HCT116 (cell line): ENCODE results near the gene GPHA2. TPM values are rescaled to one million over a fixed set of nuclear protein-coding genes. Genes with fewer than 3 reads are reported as not detected.

Experiments used
- ATAC-seq: fragments of 200-7000 bp; cut with Tn5 transposase; 2 replicates; pipeline ENCODE4 v1.9.1; 2020; ENCODE audit warnings: mild to moderate bottlenecking, moderate library complexity
- BruUV-seq: library from RNA; stranded (reverse); fragments of 400-500 nt; replicated peaks from 2 replicates; lab custom pipeline; 2021; lab: Mats Ljungman, UMichigan
- CTCF ChIA-PET: fragments of 300-600 bp; sonication (Branson Sonifier 250); formaldehyde crosslinking; loops from one replicate; lab custom pipeline; 2021; ENCODE audit warnings: antibody characterized with exemption; lab: Charles Lee
- POLR2A ChIA-PET: fragments of 300-600, 350-600 bp; sonication (Branson Sonifier 250); formaldehyde crosslinking; loops from one replicate; lab custom pipeline; 2021; ENCODE audit warnings: antibody characterized with exemption; lab: Charles Lee
- RAD21 ChIA-PET, 2 experiments: fragments of 300-600 bp; sonication (Branson Sonifier 250); formaldehyde crosslinking; loops; one replicate each; lab custom pipeline; 2023; ENCODE audit warnings: low total read pairs in 2 of 2; ENCODE audit not compliant: uncharacterized antibody in 2 of 2, unreplicated experiment in 2 of 2, low non-redundant PET in 1 of 2; lab: Charles Lee
- DNase-seq: peaks from one replicate; pipeline ENCODE4 v3.0.0-alpha.2; 2010; ENCODE audit warnings: low read depth, low spot score
- H2AFZ ChIP-seq: fragments of 200-600 bp; shearing (Covaris generic), sonication (generic); 2 replicates; pipeline ENCODE4 v1.6.1; 2017; ENCODE audit warnings: low read depth, mixed run types, mixed read lengths, antibody characterized with exemption, low read length; ENCODE audit not compliant: poor library complexity, severe bottlenecking
- H3K27ac ChIP-seq: 2 replicates; pipeline ENCODE4 v1.5.1; 2012; ENCODE audit warnings: low read depth, low read length
- H3K27me3 ChIP-seq: fragments of 200-600 bp; sonication (generic); 2 replicates; pipeline ENCODE4 v1.6.1; 2016; ENCODE audit warnings: mixed run types, low read length, mixed read lengths; ENCODE audit not compliant: insufficient read depth
- H3K36me3 ChIP-seq, 2 experiments: fragments of 200-500 bp in 1 of 2; fragments of 200-600 bp in 1 of 2; sonication (Bioruptor generic) in 1 of 2; sonication (generic) in 1 of 2; 2 replicates each; pipeline versions ENCODE4 v1.5.1 to v1.6.1; 2014 to 2016; ENCODE audit warnings: low read length in 2 of 2, inconsistent platforms in 1 of 2, mixed read lengths in 1 of 2, mixed run types in 1 of 2; ENCODE audit not compliant: insufficient read depth in 2 of 2, control insufficient read depth in 1 of 2
- H3K4me1 ChIP-seq, 2 experiments: fragments of 200-600 bp in 1 of 2; sonication (generic) in 1 of 2; 2 replicates each; pipeline versions ENCODE4 v1.5.1 to v1.6.1; 2012 to 2017; ENCODE audit warnings: low read length in 2 of 2, inconsistent platforms in 1 of 2, mild to moderate bottlenecking in 1 of 2, mixed read lengths in 1 of 2, mixed run types in 1 of 2, moderate library complexity in 1 of 2; ENCODE audit not compliant: insufficient read depth in 2 of 2, control insufficient read depth in 1 of 2
- H3K4me2 ChIP-seq: fragments of 200-600 bp; sonication (generic); 2 replicates; pipeline ENCODE4 v1.6.1; 2017; ENCODE audit warnings: mixed run types, low read length, mixed read lengths
- H3K4me3 ChIP-seq, 2 experiments: fragments of 200-600 bp in 1 of 2; sonication (generic) in 1 of 2; replicated peaks in 1 of 2; 2 replicates each; pipeline ENCODE4 v1.5.1; 2011 to 2016; ENCODE audit warnings: low read length in 2 of 2, control low read depth in 1 of 2, low read depth in 1 of 2, mild to moderate bottlenecking in 1 of 2, mixed read lengths in 1 of 2, mixed run types in 1 of 2
- H3K79me2 ChIP-seq: fragments of 200-600 bp; sonication (generic); 2 replicates; pipeline ENCODE4 v1.6.1; 2017; ENCODE audit warnings: mild to moderate bottlenecking, mixed run types, low read length, moderate library complexity, mixed read lengths; ENCODE audit not compliant: insufficient read depth
- H3K9ac ChIP-seq: fragments of 200-600 bp; sonication (generic); 2 replicates; pipeline ENCODE4 v1.6.1; 2016; ENCODE audit warnings: low read length, mixed read lengths
- H3K9me2 ChIP-seq: fragments of 200-600 bp; sonication (generic), shearing (Covaris generic); 2 replicates; pipeline ENCODE4 v1.6.1; 2017; ENCODE audit warnings: mixed run types, mild to moderate bottlenecking, moderate library complexity; ENCODE audit not compliant: insufficient read depth
- H3K9me3 ChIP-seq, 2 experiments: fragments of 200-500 bp in 1 of 2; fragments of 200-600 bp in 1 of 2; sonication (Bioruptor generic) in 1 of 2; sonication (generic) in 1 of 2; 2 replicates each; pipeline ENCODE4 v1.6.1; 2014 to 2017; ENCODE audit warnings: low read length in 2 of 2, mixed read lengths in 2 of 2, inconsistent platforms in 1 of 2, low read depth in 1 of 2, mild to moderate bottlenecking in 1 of 2, mixed run types in 1 of 2, moderate library complexity in 1 of 2; ENCODE audit not compliant: control insufficient read depth in 1 of 2, insufficient read depth in 1 of 2
- H4K20me1 ChIP-seq: fragments of 200-600 bp; sonication (generic), shearing (Covaris generic); 2 replicates; pipeline ENCODE4 v1.6.1; 2017; ENCODE audit warnings: mixed run types, mild to moderate bottlenecking, moderate library complexity; ENCODE audit not compliant: insufficient read depth
- CBX3 ChIP-seq: IDR thresholded peaks from 2 replicates; pipeline ENCODE4 v1.6.1; 2012; ENCODE audit warnings: low read depth
- CEBPB ChIP-seq: IDR thresholded peaks from 2 replicates; pipeline ENCODE4 v1.6.1; 2012; ENCODE audit warnings: low read depth
- EGR1 ChIP-seq: IDR thresholded peaks from 2 replicates; pipeline ENCODE4 v1.6.1; 2012; ENCODE audit warnings: low read depth
- ELF1 ChIP-seq: IDR thresholded peaks from 2 replicates; pipeline ENCODE4 v1.6.1; 2012; ENCODE audit warnings: low read depth, borderline replicate concordance
- EZH2 ChIP-seq: fragments of 200-600 bp; sonication (generic); IDR thresholded peaks from 2 replicates; pipeline ENCODE4 v1.6.1; 2017; ENCODE audit warnings: antibody characterized with exemption, mixed run types
- EZH2phosphoT487 ChIP-seq: fragments of 200-600 bp; IDR thresholded peaks from 2 replicates; pipeline ENCODE4 v1.6.1; 2018; ENCODE audit warnings: antibody characterized with exemption, borderline replicate concordance
- POLR2A ChIP-seq: IDR thresholded peaks from 2 replicates; pipeline ENCODE4 v1.7.0; 2011; ENCODE audit warnings: borderline replicate concordance; ENCODE audit not compliant: insufficient read depth, insufficient read length; ENCODE audit errors: extremely low read depth
- RAD21 ChIP-seq: IDR thresholded peaks from 2 replicates; pipeline ENCODE4 v1.6.1; 2012; ENCODE audit warnings: low read depth, mild to moderate bottlenecking
- SIN3A ChIP-seq: IDR thresholded peaks from 2 replicates; pipeline ENCODE4 v1.6.1; 2012; ENCODE audit warnings: low read depth
- SP1 ChIP-seq: IDR thresholded peaks from 2 replicates; pipeline ENCODE4 v1.6.1; 2012; ENCODE audit warnings: low read depth
- SRF ChIP-seq: IDR thresholded peaks from 2 replicates; pipeline ENCODE4 v1.6.1; 2012; ENCODE audit warnings: low read depth
- TCF7L2 ChIP-seq: IDR thresholded peaks from 2 replicates; pipeline ENCODE4 v1.7.0; 2011; ENCODE audit warnings: borderline replicate concordance, inconsistent platforms; ENCODE audit not compliant: insufficient read depth, insufficient read length; ENCODE audit errors: extremely low read depth
- YY1 ChIP-seq: IDR thresholded peaks from 2 replicates; pipeline ENCODE4 v1.6.1; 2011; ENCODE audit warnings: low read length, low read depth, moderate library complexity, mild to moderate bottlenecking; ENCODE audit not compliant: insufficient replicate concordance; ENCODE audit errors: extremely low read depth
- ZNF274 ChIP-seq: fragments of 200-500 bp; sonication (Bioruptor generic); IDR thresholded peaks from 2 replicates; pipeline ENCODE4 v1.6.1; 2014; ENCODE audit warnings: mild to moderate bottlenecking, low read depth, low read length, inconsistent platforms
- intact Hi-C: fragments of 100-400 bp; cut with micrococcal nuclease; formaldehyde crosslinking; loops from 2 replicates; pipeline ENCODE4 v1.10.0; 2022
- total RNA-seq: library from RNA; stranded (reverse); gene quantifications from one replicate; pipeline ENCODE4 v1.2.1, GENCODE V29; 2021; ENCODE audit not compliant: unreplicated experiment
- TF ChIP-seq, protein P1 (sequence below): IDR thresholded peaks from 2 replicates; pipeline ENCODE4 v1.6.1; 2011; ENCODE audit warnings: mild to moderate bottlenecking, low read length, moderate library complexity; ENCODE audit not compliant: insufficient replicate concordance; ENCODE audit errors: extremely low read depth
- TF ChIP-seq, protein P2 (sequence below): IDR thresholded peaks from 2 replicates; pipeline ENCODE4 v1.6.1; 2012

Gene GPHA2
- total RNA-seq, 1 experiment from 2014 or later = not detected

DNA sequence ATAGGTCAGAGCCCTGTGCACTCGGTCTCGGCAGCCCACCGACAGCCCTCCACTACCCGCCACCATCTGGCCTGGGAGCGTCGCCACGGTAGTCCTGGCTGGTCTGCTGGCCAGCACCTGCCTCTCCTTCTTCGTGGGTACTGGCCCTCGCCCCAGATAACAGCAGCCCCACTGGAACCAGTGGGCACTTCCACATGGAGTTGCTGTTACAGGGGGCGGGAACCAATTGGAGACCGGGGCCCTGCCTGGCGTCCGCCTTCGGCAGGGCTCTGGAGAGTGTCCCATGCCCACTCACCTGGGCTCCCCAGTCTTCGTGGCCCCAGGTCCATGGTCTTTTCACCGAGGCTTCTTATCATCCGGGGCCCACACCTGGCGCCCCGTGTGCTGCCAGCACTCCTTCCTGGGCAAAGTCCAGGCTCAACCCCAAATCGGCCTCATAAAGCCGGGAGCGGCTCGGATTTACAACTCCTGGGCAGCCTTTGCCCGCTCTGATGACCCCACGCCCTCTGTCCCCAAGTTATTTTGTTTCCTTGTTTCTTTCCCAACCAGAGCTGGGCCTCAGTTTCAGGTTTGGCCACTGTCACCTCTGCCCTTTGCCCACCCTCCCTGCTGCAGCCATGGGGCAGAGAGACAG lies 44.4 kb downstream of the GPHA2 start:
- H3K79me2 ChIP-seq = no peaks in the 10 kb centered on the region
- H3K27me3 ChIP-seq = no peaks in the 10 kb centered on the region
- no TSS peak for BruUV-seq
- no peaks in the 10 kb centered on the region for H3K9me2 ChIP-seq
- H3K4me2 ChIP-seq = no peak overlapping the region
- intact Hi-C loops = no loop called here
- no peak overlapping the region; the same call in 1 of the 2 replicates for H3K27ac ChIP-seq
- peaks cover 7 to 38% of the 10 kb centered on the region in 2 experiments; a peak in 3 of 4 replicates for H3K4me1 ChIP-seq
- no peaks in the 10 kb centered on the region for H4K20me1 ChIP-seq
- no peaks in the 10 kb centered on the region for H3K9me3 ChIP-seq
- no peak overlapping the region for H3K4me3 ChIP-seq
- TF ChIP-seq CBX3 (no peak), SP1 (no peak), ELF1 (no peak), CEBPB (no peak)
- H3K9ac ChIP-seq = no peak overlapping the region
- ChIA-PET RAD21 (no interaction called here), POLR2A (interaction anchor here (1.3 kb wide), 1 partner anchor 42 kb away, joined by 3 read pairs; no protein-coding TSS in a partner anchor), CTCF (interaction anchor here (10.8 kb wide), 1 partner anchor 43 kb away, joined by 112 read pairs; no protein-coding TSS in a partner anchor)
- H2AFZ ChIP-seq = no peak overlapping the region
- no peaks in the 10 kb centered on the region for H3K36me3 ChIP-seq
- ATAC-seq = no peak
- no peak for DNase-seq

DNA sequence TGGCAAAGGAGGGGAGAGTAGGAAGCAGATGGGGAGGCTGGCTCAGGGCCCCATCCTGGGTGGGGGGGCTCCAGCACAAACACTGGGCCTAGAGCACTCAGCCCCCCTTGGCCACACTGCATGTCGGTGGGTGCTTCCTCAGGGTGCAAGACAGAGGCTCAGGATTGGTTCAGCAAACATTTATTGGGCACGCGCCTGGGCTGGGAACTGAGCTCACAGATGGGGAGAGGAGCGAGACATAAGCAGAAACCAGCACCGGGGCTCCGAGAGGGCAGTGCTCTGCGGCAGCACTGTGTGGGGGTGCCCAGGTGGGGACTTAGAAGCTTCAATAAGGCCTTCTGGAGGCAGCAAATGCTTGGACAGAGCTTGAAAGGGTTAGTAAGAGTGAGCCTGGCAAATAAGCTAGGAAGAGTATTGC lies 45.2 kb downstream of the GPHA2 start:
- no peak for DNase-seq
- Histone ChIP-seq H3K27me3 (no peaks in the 10 kb centered on the region), H3K79me2 (no peaks in the 10 kb centered on the region), H3K4me1 (peaks cover 7 to 42% of the 10 kb centered on the region in 2 experiments; a peak in 3 of 4 replicates), H3K9me3 (no peaks in the 10 kb centered on the region), H2AFZ (no peak overlapping the region), H3K36me3 (no peaks in the 10 kb centered on the region), H3K27ac (no peak overlapping the region), H4K20me1 (no peaks in the 10 kb centered on the region), H3K4me3 (no peak overlapping the region), H3K4me2 (no peak overlapping the region), H3K9me2 (no peaks in the 10 kb centered on the region), H3K9ac (no peak overlapping the region)
- BruUV-seq = no TSS peak
- ChIA-PET CTCF (interaction anchor here (10.8 kb wide), 1 partner anchor 42 kb away, joined by 112 read pairs; no protein-coding TSS in a partner anchor), POLR2A (interaction anchor here (1.2 to 1.3 kb wide), 2 partner anchors 35 to 41 kb away, joined by 3 to 4 read pairs; no protein-coding TSS in a partner anchor), RAD21 (no interaction called here)
- intact Hi-C loops = no loop called here
- no peak for TF ChIP-seq YY1
- TF ChIP-seq EZH2 = no peak
- TF ChIP-seq SRF = no peak
- no peak for TF ChIP-seq ZNF274
- TF ChIP-seq, protein P1, sequence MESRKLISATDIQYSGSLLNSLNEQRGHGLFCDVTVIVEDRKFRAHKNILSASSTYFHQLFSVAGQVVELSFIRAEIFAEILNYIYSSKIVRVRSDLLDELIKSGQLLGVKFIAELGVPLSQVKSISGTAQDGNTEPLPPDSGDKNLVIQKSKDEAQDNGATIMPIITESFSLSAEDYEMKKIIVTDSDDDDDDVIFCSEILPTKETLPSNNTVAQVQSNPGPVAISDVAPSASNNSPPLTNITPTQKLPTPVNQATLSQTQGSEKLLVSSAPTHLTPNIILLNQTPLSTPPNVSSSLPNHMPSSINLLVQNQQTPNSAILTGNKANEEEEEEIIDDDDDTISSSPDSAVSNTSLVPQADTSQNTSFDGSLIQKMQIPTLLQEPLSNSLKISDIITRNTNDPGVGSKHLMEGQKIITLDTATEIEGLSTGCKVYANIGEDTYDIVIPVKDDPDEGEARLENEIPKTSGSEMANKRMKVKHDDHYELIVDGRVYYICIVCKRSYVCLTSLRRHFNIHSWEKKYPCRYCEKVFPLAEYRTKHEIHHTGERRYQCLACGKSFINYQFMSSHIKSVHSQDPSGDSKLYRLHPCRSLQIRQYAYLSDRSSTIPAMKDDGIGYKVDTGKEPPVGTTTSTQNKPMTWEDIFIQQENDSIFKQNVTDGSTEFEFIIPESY = no peak
- TF ChIP-seq, protein P2, sequence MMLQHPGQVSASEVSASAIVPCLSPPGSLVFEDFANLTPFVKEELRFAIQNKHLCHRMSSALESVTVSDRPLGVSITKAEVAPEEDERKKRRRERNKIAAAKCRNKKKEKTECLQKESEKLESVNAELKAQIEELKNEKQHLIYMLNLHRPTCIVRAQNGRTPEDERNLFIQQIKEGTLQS = no peak
- TF ChIP-seq POLR2A = no peak
- TF ChIP-seq EZH2phosphoT487 = no peak
- TF ChIP-seq CEBPB = no peak
- TF ChIP-seq CBX3 = no peak
- no peak for TF ChIP-seq RAD21
- TF ChIP-seq EGR1 = no peak
- no peak for TF ChIP-seq TCF7L2
- TF ChIP-seq SIN3A = no peak
- no peak for ATAC-seq
